ENCODE results near the gene GPR179.
"Not testable (repeated sequence)": the region's sequence is repeated elsewhere in the genome, so short reads cannot be mapped to it uniquely, and the experiment has no call there.

GPR179 gene

GRCh38 chr17:38324772-38325171 lies 19.0 kb downstream of the GPR179 start:
- DNase-seq (ENCODE audit: low spot score): no peak

- DNase-seq (ENCODE audit: low spot score): no peak
Observed at GRCh38 chr17:38324141-38324697, 19.5 kb downstream of the GPR179 start.

- no peak for DNase-seq (ENCODE audit: low spot score)
Observed at GRCh38 chr17:38322897-38323296, 20.9 kb downstream of the GPR179 start.

GRCh38 chr17:38322156-38322779 lies 21.5 kb downstream of the GPR179 start:
- peak; percentile 90 for DNase-seq (ENCODE audit: low spot score)

GRCh38 chr17:38320482-38320881 lies 23.3 kb downstream of the GPR179 start:
- DNase-seq (ENCODE audit: low spot score): no peak

- DNase-seq (ENCODE audit: low spot score): no peak
Observed at GRCh38 chr17:38317081-38317480, 26.7 kb downstream of the GPR179 start.

- DNase-seq (ENCODE audit: low spot score): no peak
Observed at GRCh38 chr17:38315497-38315896, 28.3 kb downstream of the GPR179 start.

- DNase-seq (ENCODE audit: low spot score): peak; percentile 97
Observed at GRCh38 chr17:38296834-38297517, 46.8 kb downstream of the GPR179 start, which contains the start of gene MRPL45. TSS of gene MRPL45 (plus strand) at chr17:38297168. CDS start at chr17:38297184, 16 bp downstream.

- DNase-seq (ENCODE audit: low spot score): not testable (repeated sequence)
Observed at GRCh38 chr17:38295602-38296365, 48.0 kb downstream of the GPR179 start.

GRCh38 chr17:38289760-38290159 lies 54.0 kb downstream of the GPR179 start:
- DNase-seq (ENCODE audit: low spot score): not testable (repeated sequence)

GRCh38 chr17:38288217-38288827 lies 55.4 kb downstream of the GPR179 start:
- DNase-seq (ENCODE audit: low spot score): peak; percentile 52

GRCh38 chr17:38286501-38287091 lies 57.2 kb downstream of the GPR179 start:
- DNase-seq (ENCODE audit: low spot score): not testable (repeated sequence)

GRCh38 chr17:38285994-38286393 lies 57.8 kb downstream of the GPR179 start:
- DNase-seq (ENCODE audit: low spot score): not testable (repeated sequence)

Measured in D341Med (cell line).